K562 (cell line): ENCODE data around the gene PNPLA8. TPM values are rescaled to one million over a fixed set of nuclear protein-coding genes. Genes with fewer than 3 reads are reported as not detected.

Experiments
- CCNT2 ChIP-seq: IDR thresholded peaks from 2 replicates; pipeline ENCODE4 v1.6.1; 2011; ENCODE audit warnings: borderline replicate concordance, low read depth, mild to moderate bottlenecking, moderate library complexity, mixed read lengths, low read length; ENCODE audit not compliant: insufficient read length; ENCODE audit errors: extremely low read depth
- CHD1 ChIP-seq: fragments of 200-600 bp; sonication (generic); IDR thresholded peaks from one replicate; pipeline ENCODE4 v1.6.1; 2012; ENCODE audit warnings: mild to moderate bottlenecking, moderate library complexity, low read length, inconsistent platforms
- ESRRB ChIP-seq: fragments of 250-450 bp; sonication (Bioruptor Pico); IDR thresholded peaks from 2 replicates; pipeline ENCODE4 v1.5.0; 2020; ENCODE audit warnings: mild to moderate bottlenecking, moderate library complexity, borderline replicate concordance
- GATA2 ChIP-seq: sonication (generic); formaldehyde crosslinking; IDR thresholded peaks from 2 replicates; pipeline ENCODE4 v1.4.0; 2020; ENCODE audit warnings: mild to moderate bottlenecking, missing genetic modification reagents
- MAFG ChIP-seq: fragments of 450-650 bp; conservative IDR thresholded peaks from 2 replicates; pipeline ENCODE4 v1.6.1; 2016; ENCODE audit warnings: missing genetic modification characterization, missing compliant biosample characterization
- MBD2 ChIP-seq: sonication (generic); IDR thresholded peaks from 2 replicates; pipeline ENCODE4 v1.6.1; 2016; ENCODE audit warnings: low read depth, borderline replicate concordance
- NFE2L1 ChIP-seq: fragments of 450-650 bp; IDR thresholded peaks from 2 replicates; pipeline ENCODE4 v1.6.1; 2016; ENCODE audit warnings: missing genetic modification characterization, low read depth, mild to moderate bottlenecking, missing compliant biosample characterization, moderate library complexity, borderline replicate concordance
- RNF2 ChIP-seq: sonication (generic); IDR thresholded peaks from 2 replicates; pipeline ENCODE4 v1.6.1; 2016
- SMAD4 ChIP-seq: fragments of 250-450 bp; sonication (Bioruptor Pico); conservative IDR thresholded peaks from 2 replicates; pipeline ENCODE4 v1.8.0; 2021; ENCODE audit warnings: inconsistent platforms, mild to moderate bottlenecking, moderate library complexity
- SNRNP70 ChIP-seq: fragments of 200-400 bp; formaldehyde crosslinking; optimal IDR thresholded peaks from 2 replicates; pipeline ENCODE3; 2017; ENCODE audit warnings: low read depth, low read length
- SP2 ChIP-seq: IDR thresholded peaks from 2 replicates; pipeline ENCODE4 v1.6.1; 2011; ENCODE audit warnings: mild to moderate bottlenecking, low read depth, low read length, moderate library complexity; ENCODE audit not compliant: poor library complexity, severe bottlenecking; ENCODE audit errors: extremely low read depth
- THAP12 ChIP-seq: fragments of 250-450 bp; sonication (Bioruptor Pico); IDR thresholded peaks from 2 replicates; pipeline ENCODE4 v1.9.0; 2021; ENCODE audit warnings: mild to moderate bottlenecking, inconsistent platforms
- USF2 ChIP-seq: sonication (generic); formaldehyde crosslinking; IDR thresholded peaks from 2 replicates; pipeline ENCODE4 v1.5.0; 2020; ENCODE audit warnings: missing genetic modification reagents
- XRCC5 ChIP-seq: fragments of 200-400 bp; formaldehyde crosslinking; IDR thresholded peaks from 2 replicates; pipeline ENCODE4 v1.6.1; 2017; ENCODE audit warnings: low read depth, mild to moderate bottlenecking, low read length
- ZBTB17 ChIP-seq: fragments of 450-650 bp; formaldehyde crosslinking; IDR thresholded peaks from 2 replicates; pipeline ENCODE4 v1.4.0; 2020; ENCODE audit warnings: mild to moderate bottlenecking
- ZBTB43 ChIP-seq: sonication (generic); formaldehyde crosslinking; IDR thresholded peaks from 2 replicates; pipeline ENCODE4 v1.8.0; 2023; ENCODE audit warnings: mild to moderate bottlenecking, missing genetic modification reagents
- ZNF12 ChIP-seq: sonication (generic); formaldehyde crosslinking; IDR thresholded peaks from 2 replicates; pipeline ENCODE4 v1.4.0; 2020; ENCODE audit warnings: mild to moderate bottlenecking, missing genetic modification reagents
- ZNF23 ChIP-seq: fragments of 250-450 bp; sonication (Bioruptor Pico); IDR thresholded peaks from 2 replicates; pipeline ENCODE4 v1.4.0; 2020; ENCODE audit warnings: mild to moderate bottlenecking
- ZNF592 ChIP-seq: fragments of 450-650 bp; IDR thresholded peaks from 2 replicates; pipeline ENCODE4 v1.6.1; 2017; ENCODE audit warnings: antibody characterized with exemption, mild to moderate bottlenecking
- polyA plus RNA-seq, 8 experiments: library from polyadenylated mRNA; depleted of rRNA in 4 of 8; stranded (reverse) in 5 of 8; unstranded in 3 of 8; fragments of >200 nt; fragmentation: Nextera tagmentation in 2 of 8; fragmentation: Illumina TruSeq in 1 of 8; extraction: Ambion mirVana in 2 of 8; extraction: Trizol in 1 of 8; gene quantifications; 2 replicates each; pipeline versions ENCODE4 v1.2.1 to v1.2.3, GENCODE V29; 2011 to 2014; ENCODE audit warnings: inconsistent platforms in 1 of 8, missing spikeins in 1 of 8
- total RNA-seq, 7 experiments: library from RNA; depleted of rRNA in 6 of 7; stranded (reverse); fragments of >200 nt in 6 of 7; fragmentation: Illumina TruSeq in 2 of 7; extraction: Trizol in 2 of 7; gene quantifications; 2 replicates each; pipeline versions ENCODE4 v1.2.1 to v1.2.3, GENCODE V29; 2011 to 2021; ENCODE audit warnings: low replicate concordance in 1 of 7

PNPLA8 gene
- total and polyA plus RNA-seq, 9 of the 15 experiments (the other 6 are each of a cell fraction or from before 2014, with no cell fraction given): 12.8 to 27.6 (median 16.3) TPM

- TF ChIP-seq ZNF592 (no peak), THAP12 (no peak), SP2 (no peak), ZBTB17 (CRISPR knock-in tag) (0 out of 2 replicates have a peak, but pooled peaks have one; percentile 41), NFE2L1 (peak; percentile 75), MBD2 (no peak), SNRNP70 (no peak), ESRRB (CRISPR knock-in tag) (no peak), XRCC5 (no peak), SMAD4 (CRISPR knock-in tag) (no peak), RNF2 (no peak), CHD1 (no peak), MAFG (tag) (peak; percentile 97), CCNT2 (peak; percentile 31), GATA2 (peak; percentile 43; the same call in 1 of the 2 replicates), ZNF23 (CRISPR knock-in tag) (no peak), ZBTB43 (CRISPR knock-in tag) (no peak), ZNF12 (CRISPR knock-in tag) (no peak), USF2 (CRISPR knock-in tag) (no peak)
Observed at GRCh38 chr7:108488768-108489538, 37.0 kb downstream of the PNPLA8 start (continued).
